GM19193 (cell line): ENCODE measurements around the gene CISD1.

Source experiments
- POLR2A ChIP-seq: IDR thresholded peaks from 4 replicates; pipeline ENCODE4 v1.6.1; 2011; ENCODE audit not compliant: insufficient read depth, insufficient read length; ENCODE audit errors: extremely low read depth

The CISD1 gene

DNA sequence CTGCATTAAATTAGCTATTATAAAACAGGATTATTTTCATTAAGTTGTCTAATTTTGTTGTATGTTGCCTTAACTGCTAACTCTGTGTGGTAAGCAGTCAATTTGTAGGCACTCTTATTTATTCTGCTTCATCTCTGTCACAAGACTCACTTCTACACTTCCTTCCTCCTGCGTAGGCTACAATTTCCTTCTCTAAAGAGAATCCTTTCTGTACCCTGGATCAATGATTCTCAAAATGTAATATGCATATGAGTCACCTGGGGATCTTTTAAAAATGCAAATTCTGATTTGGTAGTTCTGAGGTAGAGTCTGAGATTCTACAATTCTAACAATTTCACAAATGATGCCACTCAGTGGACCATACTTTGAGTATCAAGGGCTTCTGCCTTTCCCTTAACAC lies 61.5 kb downstream of the CISD1 start:
- no peak for TF ChIP-seq POLR2A

DNA sequence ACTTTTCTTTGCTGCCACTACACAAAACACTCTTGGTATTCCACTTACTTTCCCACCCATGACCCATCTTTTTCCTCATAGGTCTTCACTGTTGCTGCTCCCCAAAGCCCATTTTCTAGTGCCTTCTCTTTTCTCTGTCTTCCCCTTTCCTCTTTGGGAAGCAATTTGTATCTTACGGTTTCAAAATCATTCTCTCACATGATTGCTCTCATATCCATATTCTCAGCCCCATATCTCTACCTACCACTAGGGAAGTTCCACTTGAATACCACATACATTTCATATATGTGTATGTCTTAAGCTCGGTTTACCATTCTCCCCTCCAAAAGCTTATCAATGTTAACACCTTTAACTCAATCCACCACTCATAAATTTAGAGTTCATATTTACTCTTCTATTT lies 62.7 kb downstream of the CISD1 start:
- no peak for TF ChIP-seq POLR2A

DNA sequence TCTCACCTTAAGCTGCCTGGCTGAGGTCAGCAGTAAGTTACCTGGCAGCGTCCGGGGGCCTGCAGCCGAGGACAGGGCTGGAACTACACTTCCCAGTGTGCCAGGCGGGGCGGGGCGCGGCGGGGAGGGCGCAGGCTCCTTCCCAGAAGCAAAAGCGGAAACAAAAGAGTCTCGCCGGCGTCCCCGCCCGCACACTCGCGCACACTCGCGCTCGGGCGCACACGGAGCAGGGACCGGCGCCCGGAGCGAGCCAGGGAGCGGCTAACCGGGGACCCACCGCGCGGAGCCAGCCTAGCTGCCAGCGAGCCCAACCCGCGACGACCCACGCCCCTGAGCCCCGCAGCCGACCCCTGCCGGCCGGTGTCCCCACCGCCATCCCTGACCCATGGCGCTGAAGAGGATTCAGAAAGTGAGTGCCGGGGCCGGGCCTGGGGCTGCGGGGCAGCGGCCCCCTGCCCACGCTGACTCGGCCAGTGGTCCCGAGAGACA lies 65.9 kb downstream of the CISD1 start, which contains the start of gene UBE2D1:
Gene UBE2D1 (plus strand): TSS at position 190 of the 489 bp plus-strand sequence. CDS start 196 bp downstream, at position 386.
- peak; percentile 97 for TF ChIP-seq POLR2A

DNA sequence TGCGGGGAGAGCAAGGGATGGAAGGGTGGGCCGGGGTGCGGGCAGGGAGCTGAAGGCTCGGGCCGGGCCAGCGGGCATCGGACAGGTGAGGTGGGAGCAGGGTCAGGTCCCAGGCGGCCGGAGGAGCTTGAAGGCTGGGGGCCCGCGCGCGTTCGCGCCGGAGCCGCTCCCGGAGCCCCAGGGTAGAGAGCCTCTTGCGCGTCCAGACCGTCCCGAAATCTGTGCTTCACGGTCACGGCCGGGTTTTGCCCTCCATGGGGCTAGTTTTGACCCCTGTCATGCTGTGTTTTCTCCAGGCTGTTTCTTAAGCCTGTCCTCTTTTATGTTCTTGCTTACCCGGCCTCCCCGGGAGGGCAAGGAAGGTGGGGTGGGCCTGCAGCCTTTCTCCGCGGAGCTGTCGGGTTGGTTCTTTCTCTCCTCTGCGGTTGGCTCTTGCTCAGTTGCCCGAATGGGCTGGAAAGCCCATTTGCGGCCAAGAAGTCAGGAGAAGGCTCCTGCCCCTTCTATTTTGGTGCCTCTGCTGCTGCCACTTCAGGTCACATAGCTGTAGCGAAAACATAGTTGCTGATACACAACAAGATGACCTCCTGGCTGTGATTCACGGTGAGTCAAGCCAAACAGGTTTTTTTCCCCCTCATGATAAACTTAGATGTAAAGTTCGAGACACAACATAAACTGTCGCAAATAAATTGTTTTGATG lies 66.5 kb downstream of the CISD1 start:
- TF ChIP-seq POLR2A: no peak

DNA sequence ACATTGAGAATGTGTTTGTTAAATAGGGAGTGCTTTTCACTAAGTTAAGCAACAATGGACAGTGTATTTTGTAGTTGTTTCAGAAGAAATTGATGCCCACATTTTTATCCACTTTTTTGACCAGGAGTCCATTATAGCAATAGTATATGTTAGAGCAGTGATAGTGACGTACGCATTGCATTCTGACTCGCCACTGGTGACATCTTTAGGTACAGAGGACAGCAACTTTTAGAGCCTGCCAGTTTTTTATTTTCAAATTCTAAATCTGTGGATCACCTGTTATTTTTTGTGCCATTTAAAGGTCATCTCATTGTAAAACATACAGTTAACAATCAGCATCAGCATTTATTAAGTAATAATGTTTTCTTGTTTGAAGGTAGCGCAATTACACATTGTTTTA lies 67.3 kb downstream of the CISD1 start:
- no peak for TF ChIP-seq POLR2A
